ENCODE measurements around the gene SMG6. TPM values are rescaled to one million over a fixed set of nuclear protein-coding genes. Genes with fewer than 3 reads are reported as not detected.

Gene SMG6
- total and polyA plus RNA-seq, 2 of the 13 experiments (the other 11 are each of a cell fraction or from before 2014, with no cell fraction given) = 4.6 to 14.6 TPM

DNA sequence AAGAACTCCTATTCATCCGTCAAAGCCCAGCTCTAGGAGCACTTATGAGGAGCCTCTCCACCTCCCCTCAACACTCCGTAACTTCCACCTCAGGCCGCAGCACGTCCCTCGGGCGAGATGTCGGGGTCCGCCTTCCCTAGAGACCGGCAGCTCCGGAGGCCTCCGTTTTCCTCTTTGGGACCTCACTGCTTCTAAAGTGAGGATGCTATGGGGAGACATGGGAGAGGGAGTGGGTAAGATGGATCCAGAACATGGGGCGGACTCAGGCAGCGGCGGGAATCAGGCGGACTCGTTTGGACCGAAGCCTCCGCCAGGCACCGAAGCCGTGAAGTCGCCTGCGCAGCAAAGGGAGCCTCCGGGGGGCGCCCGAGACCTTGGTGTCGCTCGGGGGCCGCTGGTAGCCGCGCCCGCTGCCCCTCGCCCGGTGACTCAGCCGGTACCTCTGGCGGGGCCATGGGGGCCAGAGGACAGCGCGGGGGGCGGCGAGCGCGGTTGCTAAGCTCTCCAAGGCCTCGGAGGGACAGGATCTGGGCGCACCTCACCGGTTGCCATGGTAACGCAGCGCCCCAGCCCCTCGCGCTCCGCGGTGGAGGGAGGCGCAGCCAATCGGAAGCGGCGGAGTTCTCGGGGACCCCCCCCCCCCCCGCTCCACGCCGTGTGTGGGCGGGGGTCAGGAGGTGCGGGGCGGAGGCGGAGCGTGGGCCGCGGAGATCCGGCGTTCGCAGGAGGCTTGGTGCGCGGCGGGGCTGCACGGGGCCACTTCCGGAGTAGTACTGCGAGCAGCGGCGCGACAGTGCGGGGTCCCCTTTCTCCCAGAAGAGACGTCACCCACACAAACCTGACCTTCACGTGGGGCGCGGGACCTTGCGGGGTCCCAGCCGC, 250.0 kb downstream of the SMG6 start (continued):
- TF ChIP-seq, protein P1, sequence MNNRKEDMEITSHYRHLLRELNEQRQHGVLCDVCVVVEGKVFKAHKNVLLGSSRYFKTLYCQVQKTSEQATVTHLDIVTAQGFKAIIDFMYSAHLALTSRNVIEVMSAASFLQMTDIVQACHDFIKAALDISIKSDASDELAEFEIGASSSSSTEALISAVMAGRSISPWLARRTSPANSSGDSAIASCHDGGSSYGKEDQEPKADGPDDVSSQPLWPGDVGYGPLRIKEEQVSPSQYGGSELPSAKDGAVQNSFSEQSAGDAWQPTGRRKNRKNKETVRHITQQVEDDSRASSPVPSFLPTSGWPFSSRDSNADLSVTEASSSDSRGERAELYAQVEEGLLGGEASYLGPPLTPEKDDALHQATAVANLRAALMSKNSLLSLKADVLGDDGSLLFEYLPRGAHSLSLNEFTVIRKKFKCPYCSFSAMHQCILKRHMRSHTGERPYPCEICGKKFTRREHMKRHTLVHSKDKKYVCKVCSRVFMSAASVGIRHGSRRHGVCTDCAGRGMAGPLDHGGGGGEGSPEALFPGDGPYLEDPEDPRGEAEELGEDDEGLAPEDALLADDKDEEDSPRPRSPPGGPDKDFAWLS (CRISPR knock-in tag; IDR thresholded peaks at IDR 0.05; ENCODE audit: borderline replicate concordance) = peak; percentile 35; the same call in 1 of the 2 replicates
- TF ChIP-seq AGO1 (IDR thresholded peaks at IDR 0.05; ENCODE audit: low read depth, low read length, poor library complexity, severe bottlenecking) (peak; percentile 44), SAP130 (CRISPR knock-in tag; IDR thresholded peaks at IDR 0.05; ENCODE audit: low read depth) (0 out of 2 replicates have a peak, but pooled peaks have one; percentile 35), ZNF296 (CRISPR knock-in tag; conservative IDR thresholded peaks at IDR 0.05) (no peak), IRX3 (CRISPR knock-in tag; IDR thresholded peaks at IDR 0.05; ENCODE audit: borderline replicate concordance, low read depth) (no peak), ZNF598 (CRISPR knock-in tag; IDR thresholded peaks at IDR 0.05; ENCODE audit: borderline replicate concordance) (0 out of 2 replicates have a peak, but pooled peaks have one; percentile 33), ZMYM4 (CRISPR knock-in tag; IDR thresholded peaks at IDR 0.05) (no peak), ZNF546 (CRISPR knock-in tag; conservative IDR thresholded peaks at IDR 0.05) (no peak), KLF11 (CRISPR knock-in tag; IDR thresholded peaks at IDR 0.05) (no peak), FOXM1 (CRISPR knock-in tag; IDR thresholded peaks at IDR 0.05) (no peak), ZNF775 (CRISPR knock-in tag; IDR thresholded peaks at IDR 0.05; ENCODE audit: borderline replicate concordance) (no peak), HNRNPLL (IDR thresholded peaks at IDR 0.05; ENCODE audit: low read depth, low read length, poor library complexity, severe bottlenecking) (peak; percentile 55), YY1 (IDR thresholded peaks at IDR 0.05; ENCODE audit: insufficient read depth, insufficient replicate concordance, low read depth, low read length) (peak; percentile 39), ZNF251 (CRISPR knock-in tag; IDR thresholded peaks at IDR 0.05) (no peak), ZNF644 (CRISPR knock-in tag; IDR thresholded peaks at IDR 0.05; ENCODE audit: low read depth) (no peak), GZF1 (CRISPR knock-in tag; IDR thresholded peaks at IDR 0.05) (no peak), ZBTB42 (CRISPR knock-in tag; IDR thresholded peaks at IDR 0.05) (0 out of 2 replicates have a peak, but pooled peaks have one; percentile 55), ZNF232 (CRISPR knock-in tag; IDR thresholded peaks at IDR 0.05; ENCODE audit: borderline replicate concordance) (no peak)
- TF ChIP-seq, protein P2, sequence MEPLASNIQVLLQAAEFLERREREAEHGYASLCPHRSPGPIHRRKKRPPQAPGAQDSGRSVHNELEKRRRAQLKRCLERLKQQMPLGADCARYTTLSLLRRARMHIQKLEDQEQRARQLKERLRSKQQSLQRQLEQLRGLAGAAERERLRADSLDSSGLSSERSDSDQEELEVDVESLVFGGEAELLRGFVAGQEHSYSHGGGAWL (CRISPR knock-in tag; IDR thresholded peaks at IDR 0.05) = no peak; the same call in 1 of the 2 replicates
- TF ChIP-seq, protein P3, sequence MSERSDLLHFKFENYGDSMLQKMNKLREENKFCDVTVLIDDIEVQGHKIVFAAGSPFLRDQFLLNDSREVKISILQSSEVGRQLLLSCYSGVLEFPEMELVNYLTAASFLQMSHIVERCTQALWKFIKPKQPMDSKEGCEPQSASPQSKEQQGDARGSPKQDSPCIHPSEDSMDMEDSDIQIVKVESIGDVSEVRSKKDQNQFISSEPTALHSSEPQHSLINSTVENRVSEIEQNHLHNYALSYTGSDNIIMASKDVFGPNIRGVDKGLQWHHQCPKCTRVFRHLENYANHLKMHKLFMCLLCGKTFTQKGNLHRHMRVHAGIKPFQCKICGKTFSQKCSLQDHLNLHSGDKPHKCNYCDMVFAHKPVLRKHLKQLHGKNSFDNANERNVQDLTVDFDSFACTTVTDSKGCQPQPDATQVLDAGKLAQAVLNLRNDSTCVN (CRISPR knock-in tag; IDR thresholded peaks at IDR 0.05; ENCODE audit: borderline replicate concordance) = no peak
- TF ChIP-seq, protein P4, sequence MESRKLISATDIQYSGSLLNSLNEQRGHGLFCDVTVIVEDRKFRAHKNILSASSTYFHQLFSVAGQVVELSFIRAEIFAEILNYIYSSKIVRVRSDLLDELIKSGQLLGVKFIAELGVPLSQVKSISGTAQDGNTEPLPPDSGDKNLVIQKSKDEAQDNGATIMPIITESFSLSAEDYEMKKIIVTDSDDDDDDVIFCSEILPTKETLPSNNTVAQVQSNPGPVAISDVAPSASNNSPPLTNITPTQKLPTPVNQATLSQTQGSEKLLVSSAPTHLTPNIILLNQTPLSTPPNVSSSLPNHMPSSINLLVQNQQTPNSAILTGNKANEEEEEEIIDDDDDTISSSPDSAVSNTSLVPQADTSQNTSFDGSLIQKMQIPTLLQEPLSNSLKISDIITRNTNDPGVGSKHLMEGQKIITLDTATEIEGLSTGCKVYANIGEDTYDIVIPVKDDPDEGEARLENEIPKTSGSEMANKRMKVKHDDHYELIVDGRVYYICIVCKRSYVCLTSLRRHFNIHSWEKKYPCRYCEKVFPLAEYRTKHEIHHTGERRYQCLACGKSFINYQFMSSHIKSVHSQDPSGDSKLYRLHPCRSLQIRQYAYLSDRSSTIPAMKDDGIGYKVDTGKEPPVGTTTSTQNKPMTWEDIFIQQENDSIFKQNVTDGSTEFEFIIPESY (CRISPR knock-in tag; IDR thresholded peaks at IDR 0.05) = no peak
- TF ChIP-seq, protein P5, sequence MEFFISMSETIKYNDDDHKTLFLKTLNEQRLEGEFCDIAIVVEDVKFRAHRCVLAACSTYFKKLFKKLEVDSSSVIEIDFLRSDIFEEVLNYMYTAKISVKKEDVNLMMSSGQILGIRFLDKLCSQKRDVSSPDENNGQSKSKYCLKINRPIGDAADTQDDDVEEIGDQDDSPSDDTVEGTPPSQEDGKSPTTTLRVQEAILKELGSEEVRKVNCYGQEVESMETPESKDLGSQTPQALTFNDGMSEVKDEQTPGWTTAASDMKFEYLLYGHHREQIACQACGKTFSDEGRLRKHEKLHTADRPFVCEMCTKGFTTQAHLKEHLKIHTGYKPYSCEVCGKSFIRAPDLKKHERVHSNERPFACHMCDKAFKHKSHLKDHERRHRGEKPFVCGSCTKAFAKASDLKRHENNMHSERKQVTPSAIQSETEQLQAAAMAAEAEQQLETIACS (CRISPR knock-in tag; IDR thresholded peaks at IDR 0.05) = no peak

Data from HepG2 (cell line).